Psoas muscle (tissue), 8 donors: ENCODE results near the gene GAS2L1. TPM values are rescaled to one million over a fixed set of nuclear protein-coding genes. Genes with fewer than 3 reads are reported as not detected.
"Not testable (repeated sequence)": the region's sequence is repeated elsewhere in the genome, so short reads cannot be mapped to it uniquely, and the experiment has no call there.

Experiments
- ATAC-seq, 4 donors: fragments of 200-7000 bp; cut with Tn5 transposase; one replicate each; pipeline ENCODE4 v1.9.1; 2020; ENCODE audit warnings: moderate library complexity in 3 of 4, mild to moderate bottlenecking in 2 of 4
- DNase-seq, 2 donors: peaks; one replicate each; pipeline ENCODE4 v3.0.0-alpha.2; 2020
- H3K27ac ChIP-seq: fragments of 200-600 bp; one replicate; pipeline ENCODE4 v1.8.0; 2022
- H3K27me3 ChIP-seq, 3 donors: fragments of 200-600 bp in 1 of 3; one replicate each; pipeline versions ENCODE4 v1.6.1 to v1.8.0; 2013 to 2022; ENCODE audit warnings: low read length in 2 of 3, mild to moderate bottlenecking in 2 of 3, moderate library complexity in 1 of 3; ENCODE audit not compliant: insufficient read depth in 3 of 3
- H3K36me3 ChIP-seq, 2 donors: fragments of 200-600 bp in 1 of 2; one replicate each; pipeline versions ENCODE4 v1.6.1 to v1.8.0; 2013 to 2022; ENCODE audit warnings: low read depth in 1 of 2, mild to moderate bottlenecking in 1 of 2, moderate library complexity in 1 of 2; ENCODE audit not compliant: insufficient read depth in 1 of 2
- H3K4me1 ChIP-seq: fragments of 200-600 bp; one replicate; pipeline ENCODE4 v1.8.0; 2022
- H3K4me3 ChIP-seq: fragments of 200-600 bp; one replicate; pipeline ENCODE4 v1.8.0; 2022; ENCODE audit warnings: mild to moderate bottlenecking
- H3K9me3 ChIP-seq: fragments of 200-600 bp; one replicate; pipeline ENCODE4 v1.8.0; 2022
- WGBS, 3 donors: extraction: QIAGEN DNeasy Blood & Tissue Kit; methylation state at CpG; one replicate each; pipeline versions ENCODE4 v1.1.6 to v1.1.7; 2013; 5-methylcytosine and 5-hydroxymethylcytosine counted together
- intact Hi-C, 2 donors: fragments of 100-400 bp; cut with DNase I; formaldehyde crosslinking; loops; one replicate each; pipeline versions ENCODE4 v1.11.0 to v1.14.2; 2022
- polyA plus RNA-seq, 3 donors: library from polyadenylated mRNA; stranded (reverse); fragments of 200-250 nt; gene quantifications; one replicate each; pipeline ENCODE4 v1.2.3, GENCODE V29; 2013
- total RNA-seq, 4 donors: library from RNA; stranded (reverse); fragmentation: NEBNext Ultra II Directional in 2 of 4; extraction: Animal tissue kit (Norgen Biotek cat#: 25700) in 2 of 4; gene quantifications; one replicate each; pipeline versions ENCODE4 v1.2.1 to v1.2.4, GENCODE V29; 2021 to 2023
- TF ChIP-seq, protein P1 (sequence below): fragments of 200-600 bp; IDR thresholded peaks from one replicate; pipeline ENCODE4 v1.8.0; 2022; ENCODE audit warnings: antibody characterized with exemption
- donor health status: healthy with polysubstance abuse.
- donor health status: DM: no; HTN: no; CAD: no; lungs with moderate emphysema.
- donor health status: Bipolar disorder and iron deficiency.
- donor health status: healthy.
- donor health status: DM: yes; HTN: yes; CAD: no.
- donor health status: DM: no; HTN: no; CAD: no.
- donor health status: DM: no; HTN: no; CAD: no.
- donor health status: DM: yes; HTN: yes; CAD: no.

Gene GAS2L1
- total and polyA plus RNA-seq, 7 donors = 4.6 to 19.8 (median 5.2) TPM

DNA sequence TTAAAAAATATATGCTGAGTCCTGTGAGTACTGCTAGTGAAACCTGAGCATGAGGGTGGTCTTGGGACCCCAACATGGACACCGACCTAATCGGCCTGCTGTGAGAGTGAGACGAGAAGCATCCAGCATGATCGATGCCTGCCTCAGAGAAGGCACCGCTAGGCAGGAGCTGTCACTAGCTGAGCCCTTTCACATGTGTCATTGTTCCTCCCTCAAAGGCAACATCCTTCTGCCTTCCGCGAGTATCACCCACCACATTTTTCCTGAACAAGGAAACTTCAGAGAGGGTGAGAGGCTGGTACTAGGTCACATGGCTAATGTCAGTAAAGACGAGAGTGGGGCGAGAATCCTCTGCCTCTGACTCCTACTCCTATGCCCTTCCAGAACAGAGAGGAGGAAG lies 46.3 kb downstream of the GAS2L1 start:
- DNase-seq = peak in 1 of 2 donors; percentile 38
- intact Hi-C loops = no loop called here
- Histone ChIP-seq H3K4me1 (peaks cover 32% of the 10 kb centered on the region), H3K36me3 (peaks cover 6 to 92% of the 10 kb centered on the region in 2 donors), H3K27me3 (no peaks in the 10 kb centered on the region), H3K9me3 (no peaks in the 10 kb centered on the region), H3K4me3 (no peak overlapping the region), H3K27ac (peak overlapping the region; percentile 69)
- ATAC-seq = peak in 1 of 4 donors; percentile 1
- WGBS, 3 donors = 77 to 85% (median 82%) methylated on average over 9 of the region's 9 CpGs
- TF ChIP-seq, protein P1, sequence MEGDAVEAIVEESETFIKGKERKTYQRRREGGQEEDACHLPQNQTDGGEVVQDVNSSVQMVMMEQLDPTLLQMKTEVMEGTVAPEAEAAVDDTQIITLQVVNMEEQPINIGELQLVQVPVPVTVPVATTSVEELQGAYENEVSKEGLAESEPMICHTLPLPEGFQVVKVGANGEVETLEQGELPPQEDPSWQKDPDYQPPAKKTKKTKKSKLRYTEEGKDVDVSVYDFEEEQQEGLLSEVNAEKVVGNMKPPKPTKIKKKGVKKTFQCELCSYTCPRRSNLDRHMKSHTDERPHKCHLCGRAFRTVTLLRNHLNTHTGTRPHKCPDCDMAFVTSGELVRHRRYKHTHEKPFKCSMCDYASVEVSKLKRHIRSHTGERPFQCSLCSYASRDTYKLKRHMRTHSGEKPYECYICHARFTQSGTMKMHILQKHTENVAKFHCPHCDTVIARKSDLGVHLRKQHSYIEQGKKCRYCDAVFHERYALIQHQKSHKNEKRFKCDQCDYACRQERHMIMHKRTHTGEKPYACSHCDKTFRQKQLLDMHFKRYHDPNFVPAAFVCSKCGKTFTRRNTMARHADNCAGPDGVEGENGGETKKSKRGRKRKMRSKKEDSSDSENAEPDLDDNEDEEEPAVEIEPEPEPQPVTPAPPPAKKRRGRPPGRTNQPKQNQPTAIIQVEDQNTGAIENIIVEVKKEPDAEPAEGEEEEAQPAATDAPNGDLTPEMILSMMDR = no peak

DNA sequence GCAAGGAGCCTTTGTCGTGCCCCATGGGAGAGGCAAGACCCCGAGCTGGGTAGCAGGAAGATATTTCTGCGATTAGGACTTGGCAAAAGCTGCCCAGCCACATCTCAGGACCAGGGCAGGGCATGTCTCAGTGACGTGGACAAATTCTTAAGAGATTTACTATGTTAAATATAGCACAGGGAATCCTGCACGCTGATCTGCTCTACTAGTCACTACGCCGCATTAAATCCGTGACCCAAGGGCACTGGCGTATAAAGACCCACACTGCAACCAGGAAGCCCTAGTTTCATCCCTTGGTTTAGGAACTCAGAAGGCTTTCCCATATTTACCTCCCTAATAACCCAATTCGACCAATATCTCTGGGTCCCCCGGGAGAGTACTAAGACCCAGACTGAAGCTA lies 46.8 kb downstream of the GAS2L1 start:
- intact Hi-C loops = no loop called here
- WGBS, 3 donors = 43 to 78% (median 53%) methylated on average over 11 of the region's 11 CpGs

DNA sequence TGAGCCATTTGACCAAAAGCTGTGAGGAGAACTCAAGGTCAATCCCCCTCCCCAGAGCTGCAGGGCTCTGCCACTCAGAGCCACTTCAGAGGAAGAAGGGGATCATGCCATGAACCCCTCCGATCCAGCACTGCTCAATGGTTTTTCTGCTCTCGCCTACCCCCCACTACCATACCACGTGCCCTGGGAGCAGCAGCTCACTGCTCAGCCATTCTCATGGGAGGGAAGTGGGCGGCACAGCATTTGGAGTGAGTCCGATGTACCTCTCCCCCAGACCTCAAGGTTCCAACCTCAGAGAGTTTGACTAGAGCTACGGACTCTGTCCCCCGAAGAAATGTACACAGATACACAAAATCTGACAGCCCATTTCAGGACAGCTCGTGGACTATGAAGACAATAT lies 47.4 kb downstream of the GAS2L1 start:
- Histone ChIP-seq H3K4me3 (no peak overlapping the region), H3K9me3 (no peaks in the 10 kb centered on the region), H3K27ac (peak overlapping the region; percentile 54), H3K36me3 (peaks cover 6 to 92% of the 10 kb centered on the region in 2 donors), H3K27me3 (no peaks in the 10 kb centered on the region), H3K4me1 (peaks cover 23% of the 10 kb centered on the region)
- intact Hi-C loops = no loop called here
- ATAC-seq (no peak), DNase-seq (peak in 1 of 2 donors; percentile 38)
- TF ChIP-seq, protein P1 = no peak
- WGBS, 3 donors = 95 to 97% (median 97%) methylated on average over 8 of the region's 8 CpGs

More for the DNA sequence above, 46.8 kb downstream of the GAS2L1 start:
- H3K4me3 ChIP-seq = no peak overlapping the region
- H3K27ac ChIP-seq = peak overlapping the region; percentile 69
- peaks cover 6 to 92% of the 10 kb centered on the region in 2 donors for H3K36me3 ChIP-seq
- H3K4me1 ChIP-seq = peaks cover 27% of the 10 kb centered on the region
- no peaks in the 10 kb centered on the region for H3K9me3 ChIP-seq
- no peaks in the 10 kb centered on the region for H3K27me3 ChIP-seq
- ATAC-seq = peak; percentile 60 to 82 (median 76)
- TF ChIP-seq, protein P1 = no peak
- peak in 1 of 2 donors; percentile 53 for DNase-seq

DNA sequence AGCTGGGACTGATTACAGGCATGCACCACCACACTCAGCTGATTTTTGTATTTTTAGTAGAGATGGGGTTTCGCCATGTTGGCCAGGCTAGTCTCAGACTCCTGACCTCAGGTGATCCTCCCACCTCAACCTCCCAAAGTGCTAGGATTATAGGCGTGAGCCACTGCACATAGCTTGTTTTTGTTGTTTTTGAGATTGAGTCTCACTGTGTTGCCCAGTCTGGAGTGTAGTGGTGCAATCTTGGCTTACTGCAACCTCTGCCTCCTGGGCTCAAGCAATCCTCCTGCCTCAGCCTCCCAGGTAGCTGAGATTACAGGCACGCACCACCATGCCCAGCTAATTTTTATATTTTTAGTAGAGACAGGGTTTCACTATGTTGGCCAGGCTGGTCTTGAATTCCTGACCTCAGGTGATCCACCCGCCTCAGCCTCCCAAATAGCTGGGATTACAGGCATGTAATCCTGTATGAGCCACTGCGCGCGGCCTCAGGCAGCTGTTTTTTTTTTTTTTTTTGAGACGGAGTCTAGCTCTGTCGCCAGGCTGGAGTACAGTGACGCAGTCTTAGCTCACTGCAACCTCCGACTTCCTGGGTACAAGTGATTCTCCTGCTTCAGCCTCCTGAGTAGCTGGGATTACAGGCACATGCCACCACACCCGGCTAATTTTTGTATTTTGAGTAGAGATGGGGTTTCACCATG lies 50.9 kb downstream of the GAS2L1 start:
- intact Hi-C loops, H3K4me3 ChIP-seq, H3K27ac ChIP-seq, H3K9me3 ChIP-seq, H3K27me3 ChIP-seq: not testable (repeated sequence)
- Histone ChIP-seq H3K4me1 (peaks cover 25% of the 10 kb centered on the region), H3K36me3 (peaks cover 0 to 63% of the 10 kb centered on the region in 2 donors)
- ATAC-seq = peak in 1 of 4 donors; percentile 18
- DNase-seq = peak in 1 of 2 donors; percentile 23
- WGBS, 3 donors = 40 to 59% (median 42%) methylated on average over 10 to 12 of the region's 12 CpGs

DNA sequence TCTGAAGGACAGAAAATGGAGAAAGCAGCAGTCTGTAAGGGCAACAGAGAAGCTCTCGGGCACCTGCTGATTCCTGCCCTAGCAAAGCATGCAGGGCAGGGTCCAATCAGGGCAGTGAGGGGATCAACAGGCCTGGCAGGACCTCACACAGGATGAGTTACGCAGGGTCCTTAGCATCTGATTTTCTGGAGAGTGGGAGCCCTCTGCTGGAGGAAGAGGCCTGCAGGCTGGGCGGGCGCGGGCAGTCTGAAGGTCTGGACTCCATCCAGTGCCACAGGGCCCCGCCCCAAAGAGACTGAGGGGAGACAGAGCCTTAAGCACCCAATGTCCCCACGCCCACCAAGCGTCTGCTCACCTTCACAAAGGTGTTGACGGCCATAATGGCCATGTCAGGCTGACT lies 53.0 kb downstream of the GAS2L1 start:
- Histone ChIP-seq H3K9me3 (no peaks in the 10 kb centered on the region), H3K4me3 (no peak overlapping the region), H3K36me3 (peaks cover 0 to 51% of the 10 kb centered on the region in 2 donors), H3K4me1 (peaks cover 8% of the 10 kb centered on the region), H3K27ac (peak overlapping the region; percentile 47), H3K27me3 (no peaks in the 10 kb centered on the region)
- TF ChIP-seq, protein P1 = peak; percentile 74
- intact Hi-C loops = loop anchor here (1.0 to 2.0 kb wide), 2 partner anchors 53 kb away; partner anchors contain the start of gene GAS2L1 (in 2 of the 2)
- DNase-seq (peak; percentile 66 to 85), ATAC-seq (peak; percentile 89 to 95 (median 93))
- WGBS, 3 donors = 17 to 22% (median 21%) methylated on average over 9 of the region's 9 CpGs

Other genes with a start within 250 kb of the GAS2L1 start
- not detected for gene C22orf31, start 244.8 kb upstream of the GAS2L1 start, total RNA-seq
- not detected for gene C22orf31, start 244.8 kb upstream of the GAS2L1 start, polyA plus RNA-seq
- gene KREMEN1, start 233.6 kb upstream of the GAS2L1 start, total RNA-seq = 10 to 100 TPM; 17.5 to 68.2 (median 38.0) TPM
- gene KREMEN1, start 233.6 kb upstream of the GAS2L1 start, polyA plus RNA-seq = 10 to 100 TPM in 1 of 3 donors, 1 to 10 TPM in 2; 7.7 to 13.9 (median 8.8) TPM
- 1 to 10 TPM in 2 of 4 donors, under 1 TPM in 2; 0.34 to 1.3 (median 0.73) TPM for gene EMID1, start 100.8 kb upstream of the GAS2L1 start, total RNA-seq
- under 1 TPM; 0.13 to 0.59 (median 0.58) TPM for gene EMID1, start 100.8 kb upstream of the GAS2L1 start, polyA plus RNA-seq
- 10 to 100 TPM; 10.6 to 26.7 (median 16.2) TPM for gene RHBDD3, start 38.7 kb upstream of the GAS2L1 start, total RNA-seq
- gene RHBDD3, start 38.7 kb upstream of the GAS2L1 start, polyA plus RNA-seq = 10 to 100 TPM; 20.3 to 36.5 (median 32.4) TPM
- 100 to 1,000 TPM in 3 of 4 donors, 10 to 100 TPM in 1; 78.5 to 230 (median 156) TPM for gene EWSR1, start 38.4 kb upstream of the GAS2L1 start, total RNA-seq
- 100 to 1,000 TPM; 108 to 152 (median 127) TPM for gene EWSR1, start 38.4 kb upstream of the GAS2L1 start, polyA plus RNA-seq
- gene RASL10A, start 9.0 kb downstream of the GAS2L1 start, total RNA-seq = 1 to 10 TPM in 2 of 4 donors, under 1 TPM in 2; 0.61 to 1.2 (median 0.95) TPM
- 1 to 10 TPM in 1 of 3 donors, under 1 TPM in 2; 0.32 to 3.3 (median 0.80) TPM for gene RASL10A, start 9.0 kb downstream of the GAS2L1 start, polyA plus RNA-seq
- 10 to 100 TPM; 26.8 to 35.3 (median 31.1) TPM for gene AP1B1, start 81.9 kb downstream of the GAS2L1 start, total RNA-seq
- 10 to 100 TPM; 17.5 to 32.4 (median 30.6) TPM for gene AP1B1, start 81.9 kb downstream of the GAS2L1 start, polyA plus RNA-seq
- not detected for gene RFPL1, start 131.9 kb downstream of the GAS2L1 start, total RNA-seq
- not detected for gene RFPL1, start 131.9 kb downstream of the GAS2L1 start, polyA plus RNA-seq
- gene NEFH, start 173.6 kb downstream of the GAS2L1 start, total RNA-seq = under 1 TPM; 0.08 to 0.54 (median 0.28) TPM
- gene NEFH, start 173.6 kb downstream of the GAS2L1 start, polyA plus RNA-seq = under 1 TPM; 0.06 to 0.18 (median 0.14) TPM
- gene THOC5, start 247.1 kb downstream of the GAS2L1 start, total RNA-seq = 10 to 100 TPM; 42.8 to 56.0 (median 47.5) TPM
- 10 to 100 TPM; 33.8 to 52.0 (median 40.5) TPM for gene THOC5, start 247.1 kb downstream of the GAS2L1 start, polyA plus RNA-seq